ELR (cell line): ENCODE measurements around the gene OR11A1.

ENCODE experiments used
- DNase-seq: peaks from one replicate; pipeline ENCODE4 v3.0.0-alpha.2; 2015; ENCODE audit warnings: low read depth

Gene OR11A1

GRCh38 chr6:29456971-29457370 is at the start of gene OR11A1, which contains the start of gene OR2H1:
Gene OR11A1, minus strand, starts transcription at chr6:29457071. Its CDS starts 29,430 bp downstream, at chr6:29427641.
Gene OR2H1, plus strand, starts transcription at chr6:29457155. Its CDS starts 4,615 bp downstream, at chr6:29461770.
- no peak for DNase-seq

GRCh38 chr6:29506446-29507067 is 49.7 kb upstream of the OR11A1 start:
- DNase-seq: no peak

DNA sequence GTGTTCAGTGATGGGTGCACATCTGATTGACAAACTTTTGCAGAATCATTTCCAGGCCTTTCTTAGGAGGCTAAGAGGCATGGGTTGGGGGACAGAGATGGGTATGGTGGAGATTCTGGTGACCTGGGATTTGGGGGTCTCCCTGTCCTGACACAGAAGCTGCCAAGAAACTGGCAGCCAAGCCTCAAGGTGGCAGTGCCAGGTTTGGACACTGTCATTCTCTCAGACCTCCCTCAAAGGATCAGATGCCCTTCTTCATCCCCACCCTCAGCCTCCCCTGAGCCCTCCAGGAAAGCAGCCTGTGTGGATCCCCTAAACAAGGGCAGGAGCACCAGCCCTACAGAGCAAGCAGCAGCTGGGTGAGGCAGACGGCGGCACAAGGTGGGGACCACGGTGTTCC is 48.9 kb upstream of the OR11A1 start:
- DNase-seq: no peak

- no peak for DNase-seq
These were observed 48.1 kb upstream of the OR11A1 start for GRCh38 chr6:29504961-29505360.

DNA sequence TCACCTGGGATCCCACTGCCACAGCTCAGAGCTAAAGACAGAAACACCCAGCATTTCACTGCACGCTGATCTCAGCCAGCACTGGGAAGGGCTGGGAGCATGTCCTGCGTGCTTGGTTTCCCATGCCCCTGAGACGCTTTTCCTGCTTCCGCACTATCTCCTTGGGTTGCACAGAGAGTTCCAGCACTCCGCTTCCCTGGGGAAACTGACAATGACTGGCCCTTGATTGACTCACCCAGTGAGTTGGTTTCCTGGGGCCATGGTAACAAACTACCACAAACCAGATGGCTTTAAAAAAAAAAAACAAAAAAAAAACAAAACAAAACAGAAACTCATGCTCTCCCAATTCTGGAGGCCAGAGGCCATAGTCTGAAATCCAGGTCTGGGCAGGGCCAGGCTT is 45.7 kb upstream of the OR11A1 start:
- DNase-seq: peak; percentile 90

DNA sequence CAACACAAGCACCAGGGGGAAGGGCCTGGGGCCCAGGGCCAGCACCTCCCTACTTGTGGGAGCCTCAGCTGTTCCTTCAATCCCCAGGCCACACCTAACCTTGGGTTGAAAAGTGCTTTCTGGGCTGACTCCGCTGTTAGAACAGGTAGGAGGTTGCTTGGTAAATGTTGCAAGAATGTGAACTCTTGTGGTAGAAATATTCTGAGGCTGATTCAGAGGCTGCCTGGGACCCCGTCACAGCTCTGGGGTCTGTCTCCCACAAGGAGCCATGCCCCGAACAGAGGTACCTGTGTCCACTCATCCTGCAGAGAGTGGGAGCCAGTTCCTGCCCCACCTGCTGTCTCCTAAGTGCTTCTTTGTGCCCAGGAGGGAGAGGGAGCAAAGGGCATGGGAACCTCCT is 45.3 kb upstream of the OR11A1 start:
- peak; percentile 59 for DNase-seq

GRCh38 chr6:29501106-29501505 is 44.2 kb upstream of the OR11A1 start:
- DNase-seq: no peak

- no peak for DNase-seq
These were observed 43.7 kb upstream of the OR11A1 start for GRCh38 chr6:29500594-29500993.

DNA sequence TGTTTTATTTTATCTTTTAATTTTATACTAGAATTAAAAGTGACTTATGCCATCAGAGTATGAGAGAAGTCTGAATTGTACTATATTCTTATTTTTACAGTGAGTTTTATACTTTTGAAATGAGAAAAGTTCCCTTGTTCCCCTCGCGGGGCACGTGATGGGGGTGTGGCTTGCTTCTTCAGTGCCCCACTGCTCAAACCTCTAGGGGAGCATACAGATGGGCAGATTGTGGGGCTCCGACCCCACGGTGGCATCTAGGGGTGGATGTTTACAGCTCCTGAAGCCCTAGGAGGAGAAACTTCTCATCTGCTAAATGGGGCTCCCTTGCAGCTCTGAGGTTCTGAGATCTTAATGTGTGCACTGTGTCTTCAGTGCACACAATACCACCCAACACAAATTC is 42.8 kb upstream of the OR11A1 start:
- DNase-seq: no peak

DNA sequence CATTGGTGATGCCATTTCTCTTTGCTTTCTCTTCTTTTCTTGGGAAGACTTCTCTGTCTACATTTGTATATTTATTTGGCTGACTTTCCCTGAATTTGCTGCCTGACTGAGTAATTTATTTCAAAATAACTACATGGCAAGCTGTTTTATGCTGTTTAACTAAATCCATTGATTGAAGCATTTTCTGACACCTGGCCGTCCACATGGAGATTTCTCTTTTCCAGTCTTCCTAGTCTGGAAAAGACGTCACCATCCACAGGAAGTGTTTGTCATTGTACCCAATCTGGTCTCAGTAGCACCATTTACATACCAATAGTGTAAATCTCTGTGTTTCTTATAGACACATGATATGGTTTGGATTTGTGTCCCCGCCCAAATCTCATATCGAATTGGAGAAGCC is 40.1 kb upstream of the OR11A1 start:
- no peak for DNase-seq

- no peak for DNase-seq
These were observed 38.7 kb upstream of the OR11A1 start for GRCh38 chr6:29495571-29495970.

DNA sequence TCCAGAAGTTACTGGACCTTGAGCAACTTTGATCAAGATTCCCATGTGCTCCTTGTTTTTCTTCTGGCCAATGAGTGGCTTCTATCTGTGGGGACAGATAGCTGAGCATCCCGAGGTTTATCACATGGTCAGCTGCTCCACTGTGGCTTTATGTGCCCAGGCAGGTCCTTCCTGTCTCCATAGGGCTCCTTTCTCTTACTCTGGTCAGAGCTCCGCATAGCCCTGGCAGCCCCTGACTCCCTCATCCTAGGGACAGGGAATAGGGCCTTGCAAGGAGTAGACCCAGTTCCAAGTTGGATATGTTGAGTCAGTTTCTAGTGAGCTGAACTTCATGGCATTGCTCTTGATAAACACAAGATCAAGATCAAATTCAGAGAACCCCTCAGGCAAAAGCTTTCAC is 37.3 kb upstream of the OR11A1 start:
- no peak for DNase-seq

- no peak for DNase-seq
These were observed 36.4 kb upstream of the OR11A1 start for GRCh38 chr6:29493261-29493660.

DNA sequence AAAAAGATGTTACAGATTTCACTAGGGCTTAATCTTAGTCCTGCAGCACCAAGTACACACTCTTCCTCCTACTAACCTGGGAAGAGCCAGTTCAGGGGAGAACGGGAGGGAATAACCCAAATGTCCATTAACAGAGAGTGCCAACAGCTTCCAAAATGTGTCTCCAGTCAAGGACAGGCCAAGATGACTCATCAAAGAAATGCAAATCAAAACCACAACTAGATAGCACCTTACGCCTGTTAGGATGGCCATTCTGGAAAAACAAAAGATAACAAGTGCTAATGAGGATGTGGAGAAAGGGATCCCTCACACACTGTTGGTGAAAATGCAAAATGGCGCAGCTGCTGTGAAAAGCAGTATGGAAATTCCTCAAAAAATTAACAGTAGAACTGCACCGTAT is 34.7 kb upstream of the OR11A1 start:
- DNase-seq: no peak

GRCh38 chr6:29490552-29490951 is 33.7 kb upstream of the OR11A1 start:
- no peak for DNase-seq

GRCh38 chr6:29490055-29490454 is 33.2 kb upstream of the OR11A1 start:
- DNase-seq: no peak

DNA sequence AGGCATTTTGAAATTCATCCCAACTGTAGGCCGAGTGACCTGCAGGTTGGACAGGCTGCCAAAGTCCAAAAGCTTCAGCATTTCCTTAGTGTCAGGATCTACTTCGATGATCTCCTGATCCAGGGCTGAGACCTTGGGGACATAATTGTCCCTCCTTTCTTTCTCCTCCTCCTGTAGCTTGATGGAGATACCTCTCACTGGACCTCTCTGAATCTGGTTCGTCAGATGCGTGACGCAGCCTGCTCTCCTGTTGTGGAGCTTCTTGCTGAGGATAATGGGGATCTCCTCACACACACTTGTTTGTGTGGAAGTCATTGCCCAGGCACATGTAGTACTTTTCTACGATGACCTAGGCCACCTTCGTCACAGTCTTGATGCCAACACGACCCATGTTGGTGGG is 32.4 kb upstream of the OR11A1 start:
- DNase-seq: no peak

DNA sequence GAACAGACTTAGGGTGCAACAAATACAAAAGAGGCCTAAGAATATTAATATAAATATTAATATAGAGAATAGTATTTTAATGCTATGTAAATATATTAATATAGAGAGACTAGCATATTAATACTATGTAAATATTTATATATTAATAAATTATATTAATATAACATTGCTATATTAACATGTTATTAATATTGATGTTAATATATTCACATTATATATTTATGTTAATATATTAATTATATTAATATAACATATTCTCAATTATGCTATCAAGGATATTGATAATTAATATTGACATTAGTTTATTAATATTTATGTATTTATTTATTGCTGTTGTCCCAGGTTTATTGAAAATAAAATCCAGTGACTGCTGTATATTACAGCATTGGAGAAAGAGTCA is 32.0 kb upstream of the OR11A1 start:
- DNase-seq: no peak

DNA sequence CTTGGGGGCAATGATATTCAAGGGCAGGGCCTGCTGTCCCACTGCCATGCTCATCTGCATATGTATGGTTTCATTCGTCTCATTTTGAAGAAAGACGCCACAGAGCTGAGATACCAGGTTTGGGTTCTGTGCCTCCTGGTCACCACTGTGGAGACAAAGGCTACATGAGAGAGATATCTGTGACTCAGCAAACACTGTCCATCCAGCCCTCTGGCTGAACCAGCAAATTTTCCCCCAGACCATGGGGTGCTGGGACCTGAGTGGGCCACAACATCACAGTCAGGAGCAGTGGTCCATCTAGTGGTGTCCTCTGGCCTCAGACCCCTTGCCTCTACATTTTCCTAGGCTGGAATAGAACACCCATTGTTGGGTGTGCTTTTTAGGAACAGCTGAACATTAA is 30.8 kb upstream of the OR11A1 start, which contains the start of gene MAS1L:
Gene MAS1L, minus strand, starts transcription at position 297 of the 400 bp plus-strand sequence. Its CDS starts 54 bp downstream, at position 243.
- no peak for DNase-seq

DNA sequence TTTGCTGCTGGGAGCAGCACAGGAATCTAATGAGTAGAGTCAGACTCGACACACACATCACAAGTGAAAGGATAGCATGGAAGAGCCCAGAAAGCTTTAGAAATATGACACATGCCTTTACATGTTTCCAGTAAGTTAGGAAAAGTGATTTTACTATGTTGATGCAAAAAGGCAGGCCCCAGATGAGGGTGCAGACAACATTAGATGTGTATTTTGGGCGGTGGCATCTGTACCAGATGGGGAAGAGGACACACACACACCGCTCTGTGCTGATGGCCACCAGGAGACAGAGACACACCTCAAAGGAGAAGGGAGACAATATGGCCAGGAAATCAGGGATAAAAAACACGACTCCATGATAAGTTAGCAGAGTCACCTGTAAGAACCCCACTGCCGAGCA is 30.3 kb upstream of the OR11A1 start:
- no peak for DNase-seq

- no peak for DNase-seq
These were observed 29.7 kb upstream of the OR11A1 start for GRCh38 chr6:29486577-29486976.

- no peak for DNase-seq
These were observed 26.9 kb upstream of the OR11A1 start for GRCh38 chr6:29483735-29484134.

GRCh38 chr6:29483186-29483585 is 26.3 kb upstream of the OR11A1 start:
- DNase-seq: peak; percentile 59

DNA sequence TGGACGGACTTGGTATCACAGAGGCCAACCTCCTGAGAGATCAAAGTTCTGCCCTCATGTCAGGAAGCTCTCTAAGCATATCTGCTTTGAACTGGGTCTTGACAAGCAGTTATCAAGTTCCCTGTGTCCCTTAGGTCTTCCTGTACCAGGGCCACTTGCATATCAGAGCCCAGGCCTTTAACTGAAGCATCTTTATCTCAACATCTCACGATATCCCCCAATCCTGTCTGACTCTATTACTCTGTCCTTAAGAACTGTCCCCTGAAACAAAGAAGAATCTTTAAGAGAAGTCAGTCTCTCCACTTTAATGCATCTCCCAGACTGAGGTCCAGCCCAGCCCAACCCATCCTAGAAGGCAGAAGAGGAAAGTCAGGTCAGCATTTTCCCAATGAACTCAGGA is 22.7 kb upstream of the OR11A1 start:
- no peak for DNase-seq
